ENCODE results near the gene HSPA6.
"Not testable (repeated sequence)": the region's sequence is repeated elsewhere in the genome, so short reads cannot be mapped to it uniquely, and the experiment has no call there.

HSPA6 gene

DNA sequence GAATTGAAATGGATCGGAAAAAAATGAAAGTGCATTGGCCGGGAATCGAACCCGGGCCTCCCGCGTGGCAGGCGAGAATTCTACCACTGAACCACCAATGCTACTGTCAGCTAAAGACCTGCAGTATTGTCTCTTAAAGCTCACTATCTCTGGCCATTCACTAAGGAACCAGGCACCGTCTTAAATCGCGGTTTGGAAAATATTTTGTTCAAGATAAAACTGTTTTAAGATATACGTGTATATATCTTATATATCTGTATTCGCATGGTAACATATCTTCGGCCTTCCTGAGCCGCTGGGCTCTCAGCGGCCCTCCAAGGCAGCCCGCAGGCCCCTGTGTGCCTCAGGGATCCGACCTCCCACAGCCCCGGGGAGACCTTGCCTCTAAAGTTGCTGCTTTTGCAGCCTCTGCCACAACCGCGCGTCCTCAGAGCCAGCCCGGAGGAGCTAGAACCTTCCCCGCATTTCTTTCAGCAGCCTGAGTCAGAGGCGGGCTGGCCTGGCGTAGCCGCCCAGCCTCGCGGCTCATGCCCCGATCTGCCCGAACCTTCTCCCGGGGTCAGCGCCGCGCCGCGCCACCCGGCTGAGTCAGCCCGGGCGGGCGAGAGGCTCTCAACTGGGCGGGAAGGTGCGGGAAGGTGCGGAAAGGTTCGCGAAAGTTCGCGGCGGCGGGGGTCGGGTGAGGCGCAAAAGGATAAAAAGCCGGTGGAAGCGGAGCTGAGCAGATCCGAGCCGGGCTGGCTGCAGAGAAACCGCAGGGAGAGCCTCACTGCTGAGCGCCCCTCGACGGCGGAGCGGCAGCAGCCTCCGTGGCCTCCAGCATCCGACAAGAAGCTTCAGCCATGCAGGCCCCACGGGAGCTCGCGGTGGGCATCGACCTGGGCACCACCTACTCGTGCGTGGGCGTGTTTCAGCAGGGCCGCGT lies at the start of gene HSPA6:
Gene HSPA6 (plus strand): TSS at position 724 of the 925 bp plus-strand sequence. CDS start 119 bp downstream, at position 843.
- H3K4me3 ChIP-seq (ENCODE audit: low read length): peak within 1 kb of the TSS; percentile 65

DNA sequence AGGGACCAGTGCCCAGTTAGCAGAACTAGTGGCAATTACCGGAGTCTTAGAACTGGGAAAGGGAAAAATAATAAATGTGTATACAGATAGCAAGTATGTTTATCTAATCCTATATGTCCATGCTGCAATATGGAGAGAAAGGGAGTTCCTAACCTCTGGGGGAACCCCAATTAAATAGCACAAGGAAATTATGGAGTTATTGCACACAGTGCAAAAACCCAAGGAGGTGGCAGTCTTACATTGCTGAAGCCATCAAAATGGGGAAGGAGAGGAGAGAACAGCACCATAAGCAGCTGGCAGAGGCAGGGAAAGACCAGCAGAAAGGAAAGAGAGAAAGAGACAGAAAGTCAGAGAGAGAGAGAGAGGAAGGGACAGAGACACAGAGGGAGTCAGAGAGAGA lies 46.6 kb upstream of the HSPA6 start:
- DNase-seq (ENCODE audit: low read depth); H3K4me3 ChIP-seq (ENCODE audit: low read length): not testable (repeated sequence)

More for the DNA sequence above, at the start of gene HSPA6:
- DNase-seq (ENCODE audit: low read depth): not testable (repeated sequence)

- H3K4me3 ChIP-seq (ENCODE audit: low read length): no peak overlapping the region
- TF ChIP-seq CTCF (conservative IDR thresholded peaks at IDR 0.05; ENCODE audit: low read depth, low read length): no peak
- DNase-seq (ENCODE audit: low read depth): no peak
These were observed 45.4 kb upstream of the HSPA6 start for GRCh38 chr1:161478985-161479384.

DNA sequence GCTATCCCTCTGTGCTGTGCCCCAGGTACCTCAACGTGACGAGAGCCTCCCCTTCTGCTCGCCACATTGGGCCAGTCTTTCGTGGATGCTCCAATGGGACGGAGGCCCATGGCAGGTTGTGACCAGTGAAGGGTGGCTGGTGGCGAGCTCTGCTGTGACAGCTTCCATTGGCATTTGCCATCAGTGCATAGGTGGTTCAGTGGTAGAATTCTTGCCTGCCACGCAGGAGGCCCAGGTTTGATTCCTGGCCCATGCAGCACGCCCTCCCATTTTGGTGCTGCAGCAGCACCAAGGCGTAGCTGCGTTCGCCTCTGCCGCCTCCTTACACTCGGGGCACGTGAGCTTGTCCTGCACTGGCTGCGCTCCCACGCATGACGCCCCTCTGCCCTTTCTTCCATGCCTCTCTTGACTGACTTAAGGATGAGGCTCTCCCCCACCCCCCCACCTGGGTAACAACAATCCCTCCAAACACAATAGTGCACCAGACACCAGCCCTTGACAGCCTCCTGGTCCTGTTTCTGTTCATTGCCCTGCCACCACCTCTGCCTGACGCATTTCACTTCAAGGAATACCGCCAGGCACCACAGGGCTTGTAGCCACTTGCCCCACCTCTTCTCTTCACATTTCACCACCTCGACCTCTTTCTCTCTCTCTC lies 43.8 kb upstream of the HSPA6 start:
- no peak for DNase-seq (ENCODE audit: low read depth)
- no peak for TF ChIP-seq CTCF (conservative IDR thresholded peaks at IDR 0.05; ENCODE audit: low read depth, low read length)
- no peak overlapping the region for H3K4me3 ChIP-seq (ENCODE audit: low read length)

DNA sequence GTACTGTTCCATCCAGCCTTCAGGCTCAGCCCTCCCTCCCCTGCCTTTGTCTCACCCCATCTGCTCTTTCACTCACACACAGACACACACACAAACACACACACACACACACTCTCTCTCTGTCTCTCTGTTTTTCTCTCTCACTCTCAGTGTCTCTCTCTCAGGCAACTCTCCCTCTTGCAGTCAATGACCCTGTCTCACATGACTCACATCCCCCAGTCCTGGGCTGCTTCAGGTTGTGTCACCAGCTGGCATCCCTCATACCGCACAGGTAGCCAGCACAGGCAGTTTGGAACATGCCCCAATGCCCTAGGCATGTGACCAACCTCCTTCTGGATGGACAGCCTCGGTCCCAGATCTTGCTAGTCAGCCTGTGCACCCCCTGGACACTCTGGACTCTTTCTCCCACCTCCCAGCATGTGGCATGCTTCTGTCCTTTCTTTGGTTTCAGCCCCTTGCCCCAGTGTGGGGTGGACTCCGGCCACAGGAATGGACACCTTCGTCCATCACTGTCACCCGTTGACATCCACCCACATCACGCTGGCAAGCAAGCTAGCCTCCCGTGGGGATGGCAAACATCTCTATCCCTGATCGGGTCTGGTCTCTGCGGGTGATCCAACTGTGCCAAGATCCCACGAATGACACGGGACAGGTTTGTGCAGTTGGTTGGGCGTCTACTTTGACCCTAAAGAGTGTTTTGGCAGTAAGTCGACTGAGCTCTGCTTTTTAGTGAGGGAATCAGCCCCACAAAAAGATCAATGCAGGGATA lies 42.5 kb upstream of the HSPA6 start:
- no peak for DNase-seq (ENCODE audit: low read depth)
- H3K4me3 ChIP-seq (ENCODE audit: low read length): no peak overlapping the region
- no peak for TF ChIP-seq CTCF (conservative IDR thresholded peaks at IDR 0.05; ENCODE audit: low read depth, low read length)

GRCh38 chr1:161482610-161483009 lies 41.7 kb upstream of the HSPA6 start:
- TF ChIP-seq CTCF (conservative IDR thresholded peaks at IDR 0.05; ENCODE audit: low read depth, low read length): no peak

GRCh38 chr1:161483361-161483760 lies 41.0 kb upstream of the HSPA6 start:
- no peak for DNase-seq (ENCODE audit: low read depth)
- H3K4me3 ChIP-seq (ENCODE audit: low read length): no peak overlapping the region
- peak; percentile 7 for TF ChIP-seq CTCF (conservative IDR thresholded peaks at IDR 0.05; ENCODE audit: low read depth, low read length)

More at GRCh38 chr1:161482610-161483009, 41.7 kb upstream of the HSPA6 start:
- H3K4me3 ChIP-seq (ENCODE audit: low read length): no peak overlapping the region
- DNase-seq (ENCODE audit: low read depth): no peak

All from retinal pigment epithelial cell (primary cell).